HEK293T (cell line): ENCODE data around the gene VSX2.
"Not testable (repeated sequence)": the region's sequence is repeated elsewhere in the genome, so short reads cannot be mapped to it uniquely, and the experiment has no call there.

Experiments
- CTCF ChIA-PET: fragments of 350-600 bp; formaldehyde crosslinking; extraction: SDS; loops from one replicate; lab custom pipeline; 2021; ENCODE audit warnings: antibody characterized with exemption, inconsistent platforms; lab: Yijun Ruan, JAX
- POLR2A ChIA-PET: fragments of 350-600 bp; formaldehyde crosslinking; extraction: SDS; loops from one replicate; lab custom pipeline; 2020; ENCODE audit warnings: antibody characterized with exemption, inconsistent platforms; lab: Yijun Ruan, JAX
- DNase-seq: peaks from one replicate; pipeline ENCODE4 v3.0.0; 2012; ENCODE audit warnings: mixed read lengths; ENCODE audit errors: extremely low spot score
- ARNT ChIP-seq: fragments of 450-650 bp; IDR thresholded peaks from 2 replicates; pipeline ENCODE4 v1.6.1; 2017; ENCODE audit warnings: mild to moderate bottlenecking
- BHLHE40 ChIP-seq: fragments of 450-650 bp; IDR thresholded peaks from 2 replicates; pipeline ENCODE4 v1.6.1; 2016; ENCODE audit warnings: mild to moderate bottlenecking, moderate library complexity, borderline replicate concordance
- CTBP1 ChIP-seq: fragments of 450-650 bp; IDR thresholded peaks from 2 replicates; pipeline ENCODE4 v1.6.1; 2016; ENCODE audit warnings: borderline replicate concordance
- ELF4 ChIP-seq: fragments of 450-650 bp; IDR thresholded peaks from 2 replicates; pipeline ENCODE4 v1.6.1; 2017; ENCODE audit warnings: antibody characterized with exemption
- FOXA1 ChIP-seq: fragments of 450-650 bp; IDR thresholded peaks from 2 replicates; pipeline ENCODE4 v1.6.1; 2016; ENCODE audit warnings: mild to moderate bottlenecking
- FOXK2 ChIP-seq: fragments of 450-650 bp; IDR thresholded peaks from 2 replicates; pipeline ENCODE4 v1.6.1; 2016; ENCODE audit warnings: mild to moderate bottlenecking
- FOXM1 ChIP-seq: fragments of 450-650 bp; IDR thresholded peaks from 2 replicates; pipeline ENCODE4 v1.6.1; 2017; ENCODE audit warnings: mild to moderate bottlenecking, borderline replicate concordance
- HDGF ChIP-seq: fragments of 450-650 bp; IDR thresholded peaks from 2 replicates; pipeline ENCODE4 v1.6.1; 2017; ENCODE audit warnings: antibody characterized with exemption, borderline replicate concordance
- L3MBTL2 ChIP-seq: fragments of 450-650 bp; conservative IDR thresholded peaks from 2 replicates; pipeline ENCODE4 v1.6.1; 2016; ENCODE audit warnings: mild to moderate bottlenecking
- LEF1 ChIP-seq: fragments of 450-650 bp; IDR thresholded peaks from 2 replicates; pipeline ENCODE4 v1.6.1; 2017; ENCODE audit warnings: mild to moderate bottlenecking, borderline replicate concordance
- NFRKB ChIP-seq: fragments of 450-650 bp; IDR thresholded peaks from 2 replicates; pipeline ENCODE4 v1.6.1; 2016; ENCODE audit warnings: mild to moderate bottlenecking, moderate library complexity
- PKNOX1 ChIP-seq: fragments of 450-650 bp; IDR thresholded peaks from 2 replicates; pipeline ENCODE4 v1.6.1; 2016
- SP1 ChIP-seq: fragments of 450-650 bp; IDR thresholded peaks from 2 replicates; pipeline ENCODE4 v1.6.1; 2017
- SUZ12 ChIP-seq: fragments of 450-650 bp; IDR thresholded peaks from 2 replicates; pipeline ENCODE4 v1.6.1; 2016; ENCODE audit warnings: mild to moderate bottlenecking
- TARDBP ChIP-seq: fragments of 450-650 bp; IDR thresholded peaks from 2 replicates; pipeline ENCODE4 v1.6.1; 2016
- ZNF384 ChIP-seq: fragments of 450-650 bp; IDR thresholded peaks from 2 replicates; pipeline ENCODE4 v1.6.1; 2016

Gene VSX2

GRCh38 chr14:74262076-74262475, 22.8 kb downstream of the VSX2 start:
- ChIA-PET CTCF (no interaction called here), POLR2A (no interaction called here)
- no peak for DNase-seq
- no peak for TF ChIP-seq FOXM1

GRCh38 chr14:74263181-74263580, 23.9 kb downstream of the VSX2 start:
- DNase-seq: no peak
- TF ChIP-seq SUZ12 (no peak), L3MBTL2 (no peak), CTBP1 (no peak), BHLHE40 (no peak), PKNOX1 (no peak), LEF1 (no peak), FOXK2 (no peak), ZNF384 (no peak)
- CTCF ChIA-PET: no interaction called here
- POLR2A ChIA-PET: no interaction called here

- no peak for DNase-seq
- TF ChIP-seq FOXM1: no peak
- TF ChIP-seq L3MBTL2: no peak
- no peak for TF ChIP-seq ELF4
- no peak for TF ChIP-seq FOXK2
- TF ChIP-seq BHLHE40: no peak
- no peak for TF ChIP-seq NFRKB
- TF ChIP-seq SP1: no peak
- TF ChIP-seq HDGF: no peak
- TF ChIP-seq FOXA1: no peak
- ChIA-PET POLR2A (no interaction called here), CTCF (no interaction called here)
Observed at GRCh38 chr14:74263921-74264320, 24.7 kb downstream of the VSX2 start.

GRCh38 chr14:74265301-74265965, 26.2 kb downstream of the VSX2 start:
- no peak for TF ChIP-seq BHLHE40
- TF ChIP-seq ELF4: no peak
- no peak for TF ChIP-seq SUZ12
- no peak for TF ChIP-seq ZNF384
- CTCF ChIA-PET: interaction anchor here (1.7 kb wide), 1 partner anchor 16 kb away, joined by 4 read pairs; no protein-coding TSS in a partner anchor

GRCh38 chr14:74267588-74267987, 28.3 kb downstream of the VSX2 start:
- ChIA-PET CTCF (interaction anchor here (0.6 kb wide), 1 partner anchor 48 kb away, joined by 3 read pairs; no protein-coding TSS in a partner anchor), POLR2A (no interaction called here)
- TF ChIP-seq PKNOX1: no peak
- no peak for TF ChIP-seq LEF1
- TF ChIP-seq ARNT: no peak
- TF ChIP-seq CTBP1: no peak
- DNase-seq: no peak

More at GRCh38 chr14:74265301-74265965, 26.2 kb downstream of the VSX2 start:
- POLR2A ChIA-PET: interaction anchor here (1.3 kb wide), 1 partner anchor 37 kb away, joined by 3 read pairs; the partner anchor contains the start of gene ABCD4
- DNase-seq: no peak

GRCh38 chr14:74270382-74271177, 31.3 kb downstream of the VSX2 start:
- POLR2A ChIA-PET, DNase-seq: not testable (repeated sequence)
- CTCF ChIA-PET: interaction anchor here (0.7 to 1.2 kb wide), 3 partner anchors 18 to 1908 kb away, joined by 3 to 5 read pairs (median 3); no protein-coding TSS in a partner anchor

GRCh38 chr14:74271365-74271764, 32.1 kb downstream of the VSX2 start:
- ChIA-PET POLR2A (no interaction called here), CTCF (no interaction called here)
- DNase-seq: no peak
- TF ChIP-seq NFRKB (no peak), CTBP1 (no peak), L3MBTL2 (no peak)

GRCh38 chr14:74275241-74275841, 36.1 kb downstream of the VSX2 start:
- no peak for TF ChIP-seq SP1
- no peak for TF ChIP-seq PKNOX1
- no peak for TF ChIP-seq BHLHE40
- no peak for TF ChIP-seq L3MBTL2
- TF ChIP-seq CTBP1: no peak
- no peak for TF ChIP-seq ELF4
- no peak for TF ChIP-seq HDGF
- no peak for TF ChIP-seq FOXK2
- no peak for TF ChIP-seq NFRKB
- TF ChIP-seq FOXM1: no peak
- no peak for TF ChIP-seq TARDBP
- TF ChIP-seq ARNT: no peak
- TF ChIP-seq FOXA1: no peak
- no peak for TF ChIP-seq SUZ12
- no peak for TF ChIP-seq LEF1
- no peak for TF ChIP-seq ZNF384
- CTCF ChIA-PET: interaction anchor here (0.9 kb wide), 1 partner anchor 23 kb away, joined by 3 read pairs; no protein-coding TSS in a partner anchor
- DNase-seq: no peak
- POLR2A ChIA-PET: interaction anchor here (1.1 to 1.5 kb wide), 2 partner anchors 21 to 27 kb away, joined by 4 to 5 read pairs; partner anchors contain the start of gene ABCD4
